Smooth muscle cell (in vitro differentiated cells): ENCODE data around the gene COX10. TPM values are rescaled to one million over a fixed set of nuclear protein-coding genes. Genes with fewer than 3 reads are reported as not detected.

Experiments used
- DNase-seq: peaks from one replicate; lab custom pipeline; 2025; ENCODE audit not compliant: unreplicated experiment; lab: John Stamatoyannopoulos, UW
- H2AFZ ChIP-seq: fragments of 200-600 bp; sonication (generic); 2 replicates; pipeline ENCODE4 v1.6.0; 2016; ENCODE audit warnings: antibody characterized with exemption, low read depth, mild to moderate bottlenecking
- H3F3A ChIP-seq: fragments of 200-600 bp; sonication (generic); 2 replicates; pipeline ENCODE4 v1.6.0; 2017; ENCODE audit warnings: antibody characterized with exemption, low read depth
- H3K27ac ChIP-seq: fragments of 200-600 bp; sonication (generic); 2 replicates; pipeline ENCODE4 v1.5.1; 2016; ENCODE audit warnings: low read depth, mild to moderate bottlenecking
- H3K27me3 ChIP-seq: fragments of 200-600 bp; sonication (generic); 2 replicates; pipeline ENCODE4 v1.6.1; 2016; ENCODE audit warnings: low read depth, mild to moderate bottlenecking
- H3K36me3 ChIP-seq: fragments of 200-600 bp; sonication (generic); 2 replicates; pipeline ENCODE4 v1.5.1; 2016; ENCODE audit warnings: low read depth
- H3K4me1 ChIP-seq: fragments of 200-600 bp; sonication (generic); 2 replicates; pipeline ENCODE4 v1.5.1; 2016; ENCODE audit warnings: low read depth
- H3K4me2 ChIP-seq: fragments of 200-600 bp; sonication (generic); 2 replicates; pipeline ENCODE4 v1.6.0; 2016; ENCODE audit warnings: mild to moderate bottlenecking
- H3K4me3 ChIP-seq: fragments of 200-600 bp; sonication (generic); 2 replicates; pipeline ENCODE4 v1.5.1; 2016; ENCODE audit warnings: mild to moderate bottlenecking
- H3K79me2 ChIP-seq: fragments of 200-600 bp; sonication (generic); 2 replicates; pipeline ENCODE4 v1.6.0; 2016; ENCODE audit warnings: low read depth, mild to moderate bottlenecking
- H3K9ac ChIP-seq: fragments of 200-600 bp; sonication (generic); 2 replicates; pipeline ENCODE4 v1.6.0; 2016; ENCODE audit warnings: low read depth
- H3K9me3 ChIP-seq: fragments of 200-600 bp; sonication (generic); replicated peaks from 2 replicates; pipeline ENCODE4 v1.5.1; 2016; ENCODE audit warnings: low read depth
- H4K20me1 ChIP-seq: fragments of 200-600 bp; sonication (generic); 2 replicates; pipeline ENCODE4 v1.6.0; 2016; ENCODE audit warnings: low read depth
- CTCF ChIP-seq: fragments of 200-600 bp; sonication (generic); IDR thresholded peaks from 2 replicates; pipeline ENCODE4 v1.5.1; 2017; ENCODE audit warnings: borderline replicate concordance, mild to moderate bottlenecking, antibody characterized with exemption; ENCODE audit not compliant: insufficient read depth, poor library complexity, severe bottlenecking
- WGBS: methylation state at CpG from one replicate; pipeline ENCODE4 v1.1.7; 2016; ENCODE audit warnings: low lambda C conversion rate; 5-methylcytosine and 5-hydroxymethylcytosine counted together
- polyA plus RNA-seq: library from polyadenylated mRNA; unstranded; fragments of >200 nt; fragmentation: Nextera tagmentation; extraction: Ambion mirVana; gene quantifications from 2 replicates; pipeline ENCODE4 v1.2.1, GENCODE V29; 2016
- total RNA-seq: library from RNA; depleted of rRNA; stranded (reverse); fragments of >200 nt; gene quantifications from 2 replicates; pipeline ENCODE4 v1.2.3, GENCODE V29; 2014

COX10 gene
- total and polyA plus RNA-seq, 2 experiments from 2014 or later: 15.1 to 18.4 TPM

- TF ChIP-seq CTCF: no peak
- H3K27ac ChIP-seq: no peak overlapping the region
- 99% methylated on average over 2 of the region's 2 CpGs for WGBS
- H3K4me3 ChIP-seq: no peak overlapping the region
- no peak overlapping the region for H3K4me2 ChIP-seq
- H3K27me3 ChIP-seq: no peaks in the 10 kb centered on the region
- H3F3A ChIP-seq: no peaks in the 10 kb centered on the region
- no peaks in the 10 kb centered on the region for H3K36me3 ChIP-seq
- no peak for DNase-seq
- H2AFZ ChIP-seq: no peak overlapping the region
- H3K4me1 ChIP-seq: no peaks in the 10 kb centered on the region
- H3K79me2 ChIP-seq: peaks cover 9% of the 10 kb centered on the region
- H3K9ac ChIP-seq: no peak overlapping the region
- H3K9me3 ChIP-seq: no peaks in the 10 kb centered on the region
- H4K20me1 ChIP-seq: peaks cover 27% of the 10 kb centered on the region
These were observed 43.1 kb downstream of the COX10 start for GRCh38 chr17:14112407-14112806.

- no peak for TF ChIP-seq CTCF
- no peaks in the 10 kb centered on the region for H3K36me3 ChIP-seq
- no peak overlapping the region for H3K4me3 ChIP-seq
- H2AFZ ChIP-seq: no peak overlapping the region
- no peaks in the 10 kb centered on the region for H3K27me3 ChIP-seq
- H3K4me1 ChIP-seq: no peaks in the 10 kb centered on the region
- WGBS: 88% methylated on average over 1 of the region's 1 CpG
- H3K4me2 ChIP-seq: no peak overlapping the region
- no peaks in the 10 kb centered on the region for H3K9me3 ChIP-seq
- H3F3A ChIP-seq: no peaks in the 10 kb centered on the region
- H3K27ac ChIP-seq: no peak overlapping the region
- H4K20me1 ChIP-seq: peaks cover 31% of the 10 kb centered on the region
- DNase-seq: no peak
- H3K79me2 ChIP-seq: peaks cover 9% of the 10 kb centered on the region
- no peak overlapping the region for H3K9ac ChIP-seq
These were observed 43.8 kb downstream of the COX10 start for GRCh38 chr17:14113137-14113536.

DNA sequence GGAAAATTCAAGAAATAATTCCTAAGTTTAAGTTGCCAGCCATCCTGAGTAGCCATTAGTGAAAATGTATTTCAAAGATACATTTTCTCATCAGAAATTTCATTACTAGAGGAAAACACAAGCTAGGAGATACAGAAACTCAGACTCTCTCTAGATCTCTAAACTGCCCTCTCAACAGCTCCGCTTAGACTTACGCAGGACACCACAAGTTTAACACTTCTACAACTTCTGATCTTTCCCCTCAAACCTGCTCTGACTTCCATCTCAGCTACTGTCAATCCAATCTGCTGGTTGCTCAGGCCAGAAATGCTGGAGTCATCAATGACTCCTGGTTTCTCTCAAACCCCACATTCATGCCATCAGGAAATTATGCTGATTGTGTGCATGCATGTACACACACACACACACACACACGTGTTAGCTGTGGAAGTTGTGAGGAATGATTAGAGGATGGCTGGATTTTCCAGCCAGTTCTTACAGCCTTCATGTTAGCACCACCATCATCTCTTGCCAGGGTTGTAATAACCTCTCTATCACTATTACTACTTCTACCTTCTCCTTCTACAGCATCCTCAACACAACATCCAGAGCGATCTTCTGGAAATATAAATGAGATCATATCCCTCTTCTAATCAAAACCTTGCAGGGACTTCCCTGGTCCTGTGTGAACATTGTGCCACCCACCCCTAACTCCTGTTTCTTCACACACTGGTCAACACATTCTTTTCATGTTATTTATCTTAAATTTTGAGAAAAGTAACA is 47.1 kb downstream of the COX10 start:
- DNase-seq: no peak
- Histone ChIP-seq H3K4me2 (no peak overlapping the region), H3K27ac (no peak overlapping the region), H3K4me1 (no peaks in the 10 kb centered on the region), H3K36me3 (no peaks in the 10 kb centered on the region), H3K4me3 (no peak overlapping the region), H3K27me3 (no peaks in the 10 kb centered on the region), H4K20me1 (peaks cover 8% of the 10 kb centered on the region), H2AFZ (no peak overlapping the region), H3F3A (no peaks in the 10 kb centered on the region), H3K9ac (no peak overlapping the region), H3K79me2 (peaks cover 5% of the 10 kb centered on the region), H3K9me3 (no peaks in the 10 kb centered on the region)
- WGBS: 96% methylated on average over 4 of the region's 4 CpGs
- no peak for TF ChIP-seq CTCF

- no peaks in the 10 kb centered on the region for H3K36me3 ChIP-seq
These were observed 49.6 kb downstream of the COX10 start for GRCh38 chr17:14118951-14119350.

More at GRCh38 chr17:14118951-14119350, 49.6 kb downstream of the COX10 start:
- TF ChIP-seq CTCF: no peak
- H3K4me3 ChIP-seq: no peak overlapping the region
- no peaks in the 10 kb centered on the region for H3K27me3 ChIP-seq
- WGBS: 97% methylated on average over 2 of the region's 2 CpGs
- H3K27ac ChIP-seq: no peak overlapping the region
- no peaks in the 10 kb centered on the region for H3K4me1 ChIP-seq
- H2AFZ ChIP-seq: no peak overlapping the region
- peaks cover 19% of the 10 kb centered on the region for H4K20me1 ChIP-seq
- no peak overlapping the region for H3K9ac ChIP-seq
- no peak for DNase-seq
- no peak overlapping the region for H3K4me2 ChIP-seq
- H3K79me2 ChIP-seq: peaks cover 5% of the 10 kb centered on the region
- H3F3A ChIP-seq: no peaks in the 10 kb centered on the region
- H3K9me3 ChIP-seq: no peaks in the 10 kb centered on the region
